Psoas muscle (tissue), 8 donors: Measurements from ENCODE around the gene LETM1. TPM values are rescaled to one million over a fixed set of nuclear protein-coding genes. Genes with fewer than 3 reads are reported as not detected.

Experiments
- ATAC-seq, 4 donors: fragments of 200-7000 bp; cut with Tn5 transposase; one replicate each; pipeline ENCODE4 v1.9.1; 2020; ENCODE audit warnings: moderate library complexity in 3 of 4, mild to moderate bottlenecking in 2 of 4
- DNase-seq, 2 donors: peaks; one replicate each; pipeline ENCODE4 v3.0.0-alpha.2; 2020
- H3K27ac ChIP-seq: fragments of 200-600 bp; one replicate; pipeline ENCODE4 v1.8.0; 2022
- H3K27me3 ChIP-seq, 3 donors: fragments of 200-600 bp in 1 of 3; one replicate each; pipeline versions ENCODE4 v1.6.1 to v1.8.0; 2013 to 2022; ENCODE audit warnings: low read length in 2 of 3, mild to moderate bottlenecking in 2 of 3, moderate library complexity in 1 of 3; ENCODE audit not compliant: insufficient read depth in 3 of 3
- H3K36me3 ChIP-seq, 2 donors: fragments of 200-600 bp in 1 of 2; one replicate each; pipeline versions ENCODE4 v1.6.1 to v1.8.0; 2013 to 2022; ENCODE audit warnings: low read depth in 1 of 2, mild to moderate bottlenecking in 1 of 2, moderate library complexity in 1 of 2; ENCODE audit not compliant: insufficient read depth in 1 of 2
- H3K4me1 ChIP-seq: fragments of 200-600 bp; one replicate; pipeline ENCODE4 v1.8.0; 2022
- H3K4me3 ChIP-seq: fragments of 200-600 bp; one replicate; pipeline ENCODE4 v1.8.0; 2022; ENCODE audit warnings: mild to moderate bottlenecking
- H3K9me3 ChIP-seq: fragments of 200-600 bp; one replicate; pipeline ENCODE4 v1.8.0; 2022
- CTCF ChIP-seq: fragments of 200-600 bp; IDR thresholded peaks from one replicate; pipeline ENCODE4 v1.8.0; 2022; ENCODE audit warnings: antibody characterized with exemption
- WGBS, 3 donors: extraction: QIAGEN DNeasy Blood & Tissue Kit; methylation state at CpG; one replicate each; pipeline versions ENCODE4 v1.1.6 to v1.1.7; 2013; 5-methylcytosine and 5-hydroxymethylcytosine counted together
- intact Hi-C, 2 donors: fragments of 100-400 bp; cut with DNase I; formaldehyde crosslinking; loops; one replicate each; pipeline versions ENCODE4 v1.11.0 to v1.14.2; 2022
- polyA plus RNA-seq, 3 donors: library from polyadenylated mRNA; stranded (reverse); fragments of 200-250 nt; gene quantifications; one replicate each; pipeline ENCODE4 v1.2.3, GENCODE V29; 2013
- total RNA-seq, 4 donors: library from RNA; stranded (reverse); fragmentation: NEBNext Ultra II Directional in 2 of 4; extraction: Animal tissue kit (Norgen Biotek cat#: 25700) in 2 of 4; gene quantifications; one replicate each; pipeline versions ENCODE4 v1.2.1 to v1.2.4, GENCODE V29; 2021 to 2023
- donor health status: healthy with polysubstance abuse.
- donor health status: DM: no; HTN: no; CAD: no; lungs with moderate emphysema.
- donor health status: Bipolar disorder and iron deficiency.
- donor health status: healthy.
- donor health status: DM: yes; HTN: yes; CAD: no.
- donor health status: DM: no; HTN: no; CAD: no.
- donor health status: DM: no; HTN: no; CAD: no.
- donor health status: DM: yes; HTN: yes; CAD: no.

Gene LETM1
- total and polyA plus RNA-seq, 7 donors = 14.1 to 50.3 (median 26.8) TPM

GRCh38 chr4:1822568-1823544 lies 33.1 kb downstream of the LETM1 start:
- H3K36me3 ChIP-seq = peaks cover 4 to 84% of the 10 kb centered on the region in 2 donors
- DNase-seq (no peak), ATAC-seq (no peak)
- no peak overlapping the region for H3K4me3 ChIP-seq
- intact Hi-C loops = no loop called here
- no peaks in the 10 kb centered on the region for H3K9me3 ChIP-seq
- no peaks in the 10 kb centered on the region for H3K27me3 ChIP-seq
- no peak for TF ChIP-seq CTCF
- 89 to 92% (median 92%) methylated on average over 36 to 37 of the region's 37 CpGs for WGBS, 3 donors
- H3K27ac ChIP-seq = no peak overlapping the region
- H3K4me1 ChIP-seq = peaks cover 22% of the 10 kb centered on the region

- ATAC-seq = no peak
Measured at GRCh38 chr4:1821679-1822567, 34.0 kb downstream of the LETM1 start.

GRCh38 chr4:1819816-1820215 lies 36.1 kb downstream of the LETM1 start:
- WGBS, 3 donors = 52 to 79% (median 57%) methylated on average over 7 of the region's 7 CpGs
- Histone ChIP-seq H3K27ac (peak overlapping the region; percentile 61), H3K4me3 (no peak overlapping the region), H3K4me1 (peaks cover 23% of the 10 kb centered on the region), H3K9me3 (no peaks in the 10 kb centered on the region), H3K27me3 (no peaks in the 10 kb centered on the region), H3K36me3 (peaks cover 5 to 94% of the 10 kb centered on the region in 2 donors)
- TF ChIP-seq CTCF = no peak
- intact Hi-C loops = no loop called here
- no peak for DNase-seq
- peak in 1 of 4 donors; percentile 4 for ATAC-seq

More at GRCh38 chr4:1821679-1822567, 34.0 kb downstream of the LETM1 start:
- Histone ChIP-seq H3K4me1 (peaks cover 23% of the 10 kb centered on the region), H3K9me3 (no peaks in the 10 kb centered on the region), H3K36me3 (peaks cover 4 to 93% of the 10 kb centered on the region in 2 donors), H3K4me3 (no peak overlapping the region), H3K27ac (no peak overlapping the region), H3K27me3 (no peaks in the 10 kb centered on the region)
- 95 to 98% (median 96%) methylated on average over 18 of the region's 18 CpGs for WGBS, 3 donors
- no peak for TF ChIP-seq CTCF
- intact Hi-C loops = no loop called here
- no peak for DNase-seq

- peaks cover 5 to 94% of the 10 kb centered on the region in 2 donors for H3K36me3 ChIP-seq
- H3K4me1 ChIP-seq = peaks cover 23% of the 10 kb centered on the region
- TF ChIP-seq CTCF = no peak
- H3K27me3 ChIP-seq = no peaks in the 10 kb centered on the region
- intact Hi-C loops = no loop called here
- H3K27ac ChIP-seq = peak overlapping the region; percentile 61
- WGBS, 3 donors = 12 to 24% (median 17%) methylated on average over 10 of the region's 10 CpGs
- peak; percentile 94 to 98 (median 96) for ATAC-seq
- DNase-seq = peak; percentile 58 to 87
- H3K9me3 ChIP-seq = no peaks in the 10 kb centered on the region
- H3K4me3 ChIP-seq = no peak overlapping the region
Measured at GRCh38 chr4:1819284-1819683, 36.7 kb downstream of the LETM1 start.
